Spleen (tissue), 7 donors: ENCODE data around the gene COBL.

ENCODE experiments used
- POLR2A ChIP-seq, 3 donors: fragments of 450-650 bp; IDR thresholded peaks; one replicate each; pipeline ENCODE4 v1.5.1; 2017; ENCODE audit warnings: antibody characterized with exemption in 3 of 3, mild to moderate bottlenecking in 1 of 3
- POLR2AphosphoS5 ChIP-seq, 3 donors: sonication (generic); formaldehyde crosslinking; IDR thresholded peaks; one replicate each; pipeline ENCODE4 v1.5.1; 2017; ENCODE audit warnings: antibody characterized with exemption in 3 of 3
- TF ChIP-seq, protein P1 (sequence below), 11 experiments: fragments of 200-600 bp in 7 of 11; fragments of 450-650 bp in 4 of 11; sonication (generic) in 4 of 11; IDR thresholded peaks in 8 of 11; conservative IDR thresholded peaks in 3 of 11; 1 replicate in 7 of 11; 2 replicates in 4 of 11; pipeline versions ENCODE4 v1.4.0 to v1.8.0; 2016 to 2021; ENCODE audit warnings: antibody characterized with exemption in 11 of 11, inconsistent platforms in 4 of 11, mild to moderate bottlenecking in 1 of 11
- donor health status: DM: no; HTN: no; CAD: no; lungs with moderate emphysema.
- donor health status: DM: no; HTN: no; CAD: no.
- donor health status: DM: no; HTN: no; CAD: no.

DNA sequence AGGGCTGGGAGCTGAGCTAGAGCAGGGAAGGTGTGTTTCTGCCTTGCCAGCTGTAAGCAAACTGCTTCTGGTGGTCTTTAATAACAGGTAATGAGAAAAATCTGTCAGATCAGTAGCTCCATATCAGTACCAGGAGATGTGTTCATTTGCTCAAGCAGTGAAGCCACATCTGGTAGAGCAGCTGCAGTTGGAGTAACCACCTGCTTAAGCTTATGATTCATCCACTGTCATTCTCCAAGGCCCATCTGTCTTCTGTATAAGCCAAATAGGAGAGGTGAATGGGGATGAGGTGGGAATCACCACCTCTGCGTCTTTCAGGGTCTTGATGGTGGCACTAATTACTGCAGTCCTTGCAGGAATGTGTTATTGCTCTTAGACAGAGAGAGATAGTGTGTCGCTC, 18.4 kb upstream of the COBL start:
- TF ChIP-seq POLR2A (IDR thresholded peaks at IDR 0.05) (no peak), POLR2AphosphoS5 (IDR thresholded peaks at IDR 0.05) (no peak)
- TF ChIP-seq, protein P1, sequence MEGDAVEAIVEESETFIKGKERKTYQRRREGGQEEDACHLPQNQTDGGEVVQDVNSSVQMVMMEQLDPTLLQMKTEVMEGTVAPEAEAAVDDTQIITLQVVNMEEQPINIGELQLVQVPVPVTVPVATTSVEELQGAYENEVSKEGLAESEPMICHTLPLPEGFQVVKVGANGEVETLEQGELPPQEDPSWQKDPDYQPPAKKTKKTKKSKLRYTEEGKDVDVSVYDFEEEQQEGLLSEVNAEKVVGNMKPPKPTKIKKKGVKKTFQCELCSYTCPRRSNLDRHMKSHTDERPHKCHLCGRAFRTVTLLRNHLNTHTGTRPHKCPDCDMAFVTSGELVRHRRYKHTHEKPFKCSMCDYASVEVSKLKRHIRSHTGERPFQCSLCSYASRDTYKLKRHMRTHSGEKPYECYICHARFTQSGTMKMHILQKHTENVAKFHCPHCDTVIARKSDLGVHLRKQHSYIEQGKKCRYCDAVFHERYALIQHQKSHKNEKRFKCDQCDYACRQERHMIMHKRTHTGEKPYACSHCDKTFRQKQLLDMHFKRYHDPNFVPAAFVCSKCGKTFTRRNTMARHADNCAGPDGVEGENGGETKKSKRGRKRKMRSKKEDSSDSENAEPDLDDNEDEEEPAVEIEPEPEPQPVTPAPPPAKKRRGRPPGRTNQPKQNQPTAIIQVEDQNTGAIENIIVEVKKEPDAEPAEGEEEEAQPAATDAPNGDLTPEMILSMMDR (IDR thresholded peaks at IDR 0.05 in 8 of 11, conservative IDR thresholded peaks at IDR 0.05 in 3 of 11) = no peak
